ENCODE measurements around the gene DACT1.

DACT1 gene

GRCh38 chr14:58599707-58600106 lies 38.1 kb upstream of the DACT1 start:
- TF ChIP-seq SIN3A (IDR thresholded peaks at IDR 0.05; ENCODE audit: borderline replicate concordance, insufficient read depth, low read length) (no peak), FOXP2 (optimal IDR thresholded peaks at IDR 0.05; ENCODE audit: borderline replicate concordance, extremely low read depth, extremely low read length, insufficient read depth) (no peak), REST (IDR thresholded peaks at IDR 0.05; ENCODE audit: insufficient read depth in 1 of 2, low read depth in 2 of 2, low read length in 2 of 2) (no peak), TAF1 (IDR thresholded peaks at IDR 0.05; ENCODE audit: borderline replicate concordance, insufficient read depth, low read length) (no peak), POLR2AphosphoS5 (IDR thresholded peaks at IDR 0.05; ENCODE audit: low read depth, low read length) (no peak)

DNA sequence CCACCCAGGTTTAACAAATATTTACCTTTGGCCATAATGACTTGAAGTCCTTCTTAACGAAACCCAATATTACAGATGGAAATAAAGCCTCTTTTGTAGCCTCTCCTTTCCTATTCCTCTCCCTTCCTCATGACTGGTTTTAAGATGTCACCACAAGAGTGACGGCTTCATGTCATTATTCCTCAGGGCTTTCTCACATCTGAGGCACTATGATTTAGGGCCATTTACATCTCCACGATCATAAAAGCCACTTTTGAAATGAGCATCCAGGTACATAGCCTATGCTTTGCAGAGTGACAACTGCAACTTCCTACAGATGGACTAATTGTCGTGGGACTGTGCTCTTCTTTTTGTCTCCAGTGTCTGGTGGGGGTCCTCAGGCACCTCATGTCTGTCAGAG lies 32.3 kb upstream of the DACT1 start:
- no peak for TF ChIP-seq SIN3A (IDR thresholded peaks at IDR 0.05; ENCODE audit: borderline replicate concordance, insufficient read depth, low read length)
- no peak for TF ChIP-seq TAF1 (IDR thresholded peaks at IDR 0.05; ENCODE audit: borderline replicate concordance, insufficient read depth, low read length)
- TF ChIP-seq FOXP2 (optimal IDR thresholded peaks at IDR 0.05; ENCODE audit: borderline replicate concordance, extremely low read depth, extremely low read length, insufficient read depth), result no peak
- TF ChIP-seq REST (IDR thresholded peaks at IDR 0.05; ENCODE audit: insufficient read depth in 1 of 2, low read depth in 2 of 2, low read length in 2 of 2), result no peak
- TF ChIP-seq POLR2AphosphoS5 (IDR thresholded peaks at IDR 0.05; ENCODE audit: low read depth, low read length), result no peak

- TF ChIP-seq POLR2AphosphoS5 (IDR thresholded peaks at IDR 0.05; ENCODE audit: low read depth, low read length), result no peak
- TF ChIP-seq FOXP2 (optimal IDR thresholded peaks at IDR 0.05; ENCODE audit: borderline replicate concordance, extremely low read depth, extremely low read length, insufficient read depth), result no peak
- TF ChIP-seq REST (IDR thresholded peaks at IDR 0.05; ENCODE audit: insufficient read depth in 1 of 2, low read depth in 2 of 2, low read length in 2 of 2), result no peak
- no peak for TF ChIP-seq SIN3A (IDR thresholded peaks at IDR 0.05; ENCODE audit: borderline replicate concordance, insufficient read depth, low read length)
- TF ChIP-seq TAF1 (IDR thresholded peaks at IDR 0.05; ENCODE audit: borderline replicate concordance, insufficient read depth, low read length), result no peak
These were observed 30.4 kb upstream of the DACT1 start for GRCh38 chr14:58607131-58607951.

- TF ChIP-seq TAF1 (IDR thresholded peaks at IDR 0.05; ENCODE audit: borderline replicate concordance, insufficient read depth, low read length) (no peak), FOXP2 (optimal IDR thresholded peaks at IDR 0.05; ENCODE audit: borderline replicate concordance, extremely low read depth, extremely low read length, insufficient read depth) (no peak), SIN3A (IDR thresholded peaks at IDR 0.05; ENCODE audit: borderline replicate concordance, insufficient read depth, low read length) (no peak), POLR2AphosphoS5 (IDR thresholded peaks at IDR 0.05; ENCODE audit: low read depth, low read length) (no peak), REST (IDR thresholded peaks at IDR 0.05; ENCODE audit: insufficient read depth in 1 of 2, low read depth in 2 of 2, low read length in 2 of 2) (no peak)
These were observed 29.8 kb upstream of the DACT1 start for GRCh38 chr14:58607952-58608317.
